GM18951 (cell line): ENCODE results near the gene RASAL2.
"Not testable (repeated sequence)": the region's sequence is repeated elsewhere in the genome, so short reads cannot be mapped to it uniquely, and the experiment has no call there.

ENCODE experiments used
- POLR2A ChIP-seq: IDR thresholded peaks from 4 replicates; pipeline ENCODE4 v1.6.1; 2011; ENCODE audit warnings: mild to moderate bottlenecking; ENCODE audit not compliant: insufficient read length, insufficient read depth; ENCODE audit errors: extremely low read depth
- in situ Hi-C: fragments of 300-500 bp; cut with MboI; formaldehyde crosslinking; loops from one replicate; pipeline ENCODE4 v1.12.0; 2022; ENCODE audit warnings: low sequenced_read_pairs, mixed read lengths, inconsistent platforms; ENCODE audit not compliant: unreplicated experiment

The RASAL2 gene

GRCh38 chr1:178300352-178300699, 206.4 kb downstream of the RASAL2 start:
- in situ Hi-C loops, result no loop called here
- no peak for TF ChIP-seq POLR2A

- in situ Hi-C loops, result no loop called here
Observed at GRCh38 chr1:178301141-178301540, 207.2 kb downstream of the RASAL2 start.

GRCh38 chr1:178307264-178307663, 213.4 kb downstream of the RASAL2 start:
- in situ Hi-C loops, result no loop called here
- no peak for TF ChIP-seq POLR2A

More at GRCh38 chr1:178301141-178301540, 207.2 kb downstream of the RASAL2 start:
- TF ChIP-seq POLR2A, result no peak

- in situ Hi-C loops, result no loop called here
- no peak for TF ChIP-seq POLR2A
Observed at GRCh38 chr1:178308438-178308837, 214.5 kb downstream of the RASAL2 start.

- no peak for TF ChIP-seq POLR2A
- in situ Hi-C loops, result no loop called here
Observed at GRCh38 chr1:178310685-178311105, 216.8 kb downstream of the RASAL2 start.

- TF ChIP-seq POLR2A, result no peak
- in situ Hi-C loops, result no loop called here
Observed at GRCh38 chr1:178311164-178311563, 217.3 kb downstream of the RASAL2 start.

- in situ Hi-C loops, result not testable (repeated sequence)
Observed at GRCh38 chr1:178320280-178320982, 226.5 kb downstream of the RASAL2 start.

- in situ Hi-C loops, result no loop called here
- no peak for TF ChIP-seq POLR2A
Observed at GRCh38 chr1:178323067-178323466, 229.2 kb downstream of the RASAL2 start.

GRCh38 chr1:178324003-178324402, 230.1 kb downstream of the RASAL2 start:
- in situ Hi-C loops, result no loop called here

GRCh38 chr1:178328728-178329127, 234.8 kb downstream of the RASAL2 start:
- TF ChIP-seq POLR2A, result no peak
- in situ Hi-C loops, result no loop called here

More at GRCh38 chr1:178324003-178324402, 230.1 kb downstream of the RASAL2 start:
- TF ChIP-seq POLR2A, result no peak

- no peak for TF ChIP-seq POLR2A
- in situ Hi-C loops, result no loop called here
Observed at GRCh38 chr1:178330153-178330552, 236.2 kb downstream of the RASAL2 start.

- in situ Hi-C loops, result no loop called here
- TF ChIP-seq POLR2A, result no peak
Observed at GRCh38 chr1:178330848-178331497, 237.1 kb downstream of the RASAL2 start.

GRCh38 chr1:178335426-178335825, 241.5 kb downstream of the RASAL2 start:
- TF ChIP-seq POLR2A, result no peak
- in situ Hi-C loops, result no loop called here

GRCh38 chr1:178337091-178337706, 243.3 kb downstream of the RASAL2 start:
- TF ChIP-seq POLR2A, result no peak
- in situ Hi-C loops, result no loop called here
